Duodenal mucosa (tissue), 2 donors: Measurements from ENCODE around the gene PLAAT2.

Experiments used
- H3K27ac ChIP-seq: one replicate; pipeline ENCODE4 v1.7.0; 2013; ENCODE audit warnings: low read depth, low read length
- H3K27me3 ChIP-seq, 2 donors: one replicate each; pipeline ENCODE4 v1.7.0; 2013; ENCODE audit warnings: low read length in 2 of 2, control low read depth in 1 of 2; ENCODE audit not compliant: insufficient read depth in 2 of 2, control insufficient read depth in 1 of 2
- H3K36me3 ChIP-seq, 2 donors: one replicate each; pipeline ENCODE4 v1.7.0; 2013; ENCODE audit warnings: low read length in 2 of 2, control low read depth in 1 of 2; ENCODE audit not compliant: insufficient read depth in 2 of 2, control insufficient read depth in 1 of 2
- H3K4me1 ChIP-seq, 2 donors: one replicate each; pipeline ENCODE4 v1.7.0; 2013; ENCODE audit warnings: low read length in 2 of 2, control low read depth in 1 of 2; ENCODE audit not compliant: insufficient read depth in 2 of 2, control insufficient read depth in 1 of 2
- H3K4me3 ChIP-seq, 2 donors: one replicate each; pipeline ENCODE4 v1.7.0; 2013; ENCODE audit warnings: low read length in 2 of 2, low read depth in 1 of 2
- H3K9ac ChIP-seq, 2 donors: one replicate each; pipeline ENCODE4 v1.7.0; 2013; ENCODE audit warnings: low read length in 2 of 2, low read depth in 1 of 2
- H3K9me3 ChIP-seq, 2 donors: one replicate each; pipeline ENCODE4 v1.7.0; 2013; ENCODE audit warnings: low read length in 2 of 2, control low read depth in 1 of 2; ENCODE audit not compliant: control insufficient read depth in 1 of 2

The PLAAT2 gene

DNA sequence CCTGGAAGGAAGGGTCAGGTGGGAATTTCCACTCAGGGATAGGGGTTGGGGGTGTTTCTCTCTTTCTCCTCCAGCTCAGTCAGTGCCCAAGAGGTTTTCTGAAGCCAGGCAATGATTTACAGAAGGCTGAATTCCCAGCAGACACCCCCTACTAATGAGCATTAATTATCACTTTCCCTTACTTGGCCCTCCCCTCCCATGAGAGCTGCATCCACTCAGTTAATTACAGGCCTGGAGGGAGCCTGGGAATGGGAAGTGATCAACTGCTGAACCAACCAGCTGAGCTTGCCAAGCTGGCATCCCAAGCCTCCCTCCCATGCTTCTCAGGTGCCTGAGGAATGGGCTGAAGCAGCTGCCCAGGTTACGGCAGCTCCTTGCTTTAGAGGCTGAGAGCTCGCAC lies 56.3 kb downstream of the PLAAT2 start:
- Histone ChIP-seq H3K4me1 (peaks cover 5 to 6% of the 10 kb centered on the region in 2 donors), H3K4me3 (no peak overlapping the region)

DNA sequence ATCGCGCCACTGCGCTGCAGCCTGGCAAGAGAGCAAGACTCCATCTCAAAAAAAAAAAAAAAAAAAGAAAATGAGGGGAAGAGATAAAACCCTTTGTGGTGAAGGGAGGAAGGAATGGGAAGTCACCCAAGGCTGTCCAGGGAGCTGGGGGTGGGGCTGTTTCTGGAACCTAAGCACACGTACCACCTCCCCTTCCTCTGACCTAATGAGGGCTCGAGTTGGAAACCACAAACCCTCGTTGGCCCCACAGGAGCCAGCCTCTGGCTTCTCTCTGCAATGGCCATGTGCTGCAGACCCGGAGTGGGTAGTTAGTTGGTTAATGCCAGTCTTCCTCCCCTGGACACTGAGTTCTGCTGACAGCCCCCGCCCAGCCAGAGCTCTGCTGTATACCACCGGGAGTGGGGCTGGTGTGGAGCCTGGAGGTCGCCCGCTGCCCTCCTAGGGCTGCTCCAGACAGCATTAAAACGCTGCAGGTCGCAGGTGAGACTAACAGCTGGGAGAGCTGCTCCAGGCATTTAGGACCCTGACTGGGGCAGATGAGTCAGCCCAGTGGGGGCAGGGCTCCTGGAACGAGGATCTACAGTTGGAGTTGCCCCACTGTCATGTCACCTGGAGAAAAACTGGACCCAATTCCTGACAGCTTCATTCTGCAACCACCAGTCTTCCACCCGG lies 57.2 kb downstream of the PLAAT2 start, which contains the start of gene LGALS12:
TSS of gene LGALS12 (plus strand) at position 228 of the 672 bp plus-strand sequence. CDS start at position 603, 375 bp downstream.
- no peak within 1 kb of the TSS for H3K4me3 ChIP-seq

More for the DNA sequence above, 56.3 kb downstream of the PLAAT2 start:
- H3K27me3 ChIP-seq, result no peaks in the 10 kb centered on the region
- H3K27ac ChIP-seq, result no peak overlapping the region
- no peaks in the 10 kb centered on the region for H3K9me3 ChIP-seq
- H3K36me3 ChIP-seq, result no peaks in the 10 kb centered on the region
- H3K9ac ChIP-seq, result no peak overlapping the region

DNA sequence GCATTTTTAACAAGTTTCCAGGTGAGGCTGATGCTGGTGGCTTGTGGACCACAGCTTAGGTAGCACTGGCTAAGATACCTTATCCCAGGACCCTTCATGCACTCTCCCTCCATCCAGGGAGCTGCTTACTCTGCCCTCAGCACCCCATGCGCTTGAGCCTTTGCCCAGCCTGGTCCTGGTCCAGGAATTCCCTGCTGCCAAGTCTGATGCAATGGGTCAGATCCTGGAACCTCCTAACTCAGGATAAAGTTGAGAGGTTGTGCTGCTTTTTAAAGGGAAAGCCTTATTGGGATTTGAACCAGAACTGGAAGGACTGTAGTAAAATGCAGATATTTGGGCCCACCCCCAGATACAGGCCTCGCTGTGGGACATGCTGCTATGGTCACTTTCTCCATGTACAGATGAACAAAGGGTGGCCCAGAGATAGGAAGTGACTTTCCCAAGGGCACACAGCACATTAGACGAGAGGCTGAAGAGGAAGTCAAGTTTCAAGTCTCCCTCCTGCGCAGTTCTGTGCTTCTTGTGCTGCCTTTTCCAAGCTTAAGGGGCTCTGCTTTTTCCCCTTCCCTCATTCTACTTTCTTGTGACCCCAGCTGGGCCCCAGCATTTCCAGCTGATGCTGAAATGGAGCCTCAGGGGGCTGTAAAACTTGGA lies 58.1 kb downstream of the PLAAT2 start:
- no peak overlapping the region for H3K27ac ChIP-seq
- no peak overlapping the region for H3K9ac ChIP-seq
- no peak overlapping the region for H3K4me3 ChIP-seq
- H3K27me3 ChIP-seq, result no peaks in the 10 kb centered on the region
- no peaks in the 10 kb centered on the region for H3K36me3 ChIP-seq
- peaks cover 5 to 6% of the 10 kb centered on the region in 2 donors for H3K4me1 ChIP-seq
- peaks cover 5 to 6% of the 10 kb centered on the region in 2 donors for H3K9me3 ChIP-seq

More for the DNA sequence above, 57.2 kb downstream of the PLAAT2 start, which contains the start of gene LGALS12:
- Histone ChIP-seq H3K9ac (no peak within 1 kb of the TSS), H3K27ac (no peak within 1 kb of the TSS), H3K27me3 (no peaks in the 10 kb centered on the region), H3K36me3 (no peaks in the 10 kb centered on the region), H3K9me3 (no peaks in the 10 kb centered on the region), H3K4me1 (peaks cover 5 to 6% of the 10 kb centered on the region in 2 donors)

DNA sequence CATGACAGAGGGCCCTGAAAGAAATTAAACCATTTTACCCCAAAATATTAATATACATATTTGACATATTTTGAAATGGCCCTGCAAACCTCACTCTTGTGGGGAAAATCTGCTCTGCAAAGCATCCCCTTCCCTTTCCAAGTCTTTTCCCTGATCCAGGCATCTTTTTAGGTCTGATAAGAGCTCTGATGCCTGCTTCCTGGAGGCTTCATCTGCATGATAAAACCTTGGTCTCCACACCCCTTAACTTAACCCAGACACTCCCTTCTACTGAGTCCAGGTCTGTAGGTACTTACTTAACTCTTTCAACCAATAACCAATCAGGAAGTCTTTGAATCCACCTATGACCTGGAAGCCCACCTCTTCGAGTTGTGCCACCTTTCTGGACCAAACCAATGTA lies 59.1 kb downstream of the PLAAT2 start:
- no peak overlapping the region for H3K9ac ChIP-seq
- peaks cover 5 to 6% of the 10 kb centered on the region in 2 donors for H3K4me1 ChIP-seq
- no peaks in the 10 kb centered on the region for H3K36me3 ChIP-seq
- H3K27me3 ChIP-seq, result no peaks in the 10 kb centered on the region
- H3K4me3 ChIP-seq, result no peak overlapping the region
- H3K9me3 ChIP-seq, result peaks cover 6 to 9% of the 10 kb centered on the region in 2 donors
- no peak overlapping the region for H3K27ac ChIP-seq

DNA sequence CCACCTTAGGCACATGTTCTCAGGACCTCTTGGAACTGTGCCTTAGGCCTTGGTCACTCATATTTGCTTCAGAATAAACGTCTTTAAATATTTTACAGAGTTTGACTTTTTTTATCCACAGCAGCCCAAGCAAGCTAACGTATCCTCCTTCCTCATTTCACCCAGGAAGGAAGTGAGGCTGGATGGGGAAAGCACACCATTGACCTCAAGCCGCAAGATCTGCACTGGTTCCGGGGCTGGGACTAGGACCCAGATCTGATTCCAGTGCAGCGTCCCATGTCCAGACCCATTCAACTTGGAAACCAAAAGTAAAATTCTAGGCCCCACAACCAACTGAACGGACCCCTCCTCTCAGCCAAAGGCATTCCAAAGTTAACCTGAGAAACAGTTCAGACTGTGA lies 59.7 kb downstream of the PLAAT2 start:
- H3K27me3 ChIP-seq, result no peaks in the 10 kb centered on the region

More for the DNA sequence above, 59.7 kb downstream of the PLAAT2 start:
- no peak overlapping the region for H3K9ac ChIP-seq
- H3K36me3 ChIP-seq, result no peaks in the 10 kb centered on the region
- H3K4me1 ChIP-seq, result peaks cover 1 to 6% of the 10 kb centered on the region in 2 donors
- H3K4me3 ChIP-seq, result no peak overlapping the region
- H3K27ac ChIP-seq, result no peak overlapping the region
- H3K9me3 ChIP-seq, result peaks cover 6 to 9% of the 10 kb centered on the region in 2 donors
